ENCODE measurements around the gene CHCHD2. TPM values are rescaled to one million over a fixed set of nuclear protein-coding genes. Genes with fewer than 3 reads are reported as not detected.

The CHCHD2 gene
- total and polyA plus RNA-seq, 2 of the 13 experiments (the other 11 are each of a cell fraction or from before 2014, with no cell fraction given) = 330 to 572 TPM

GRCh38 chr7:56086761-56087160, 19.5 kb downstream of the CHCHD2 start:
- Histone ChIP-seq H3K36me3 (replicated peaks in 1 of 2; ENCODE audit: control insufficient read depth in 1 of 2, insufficient read depth in 2 of 2, low read length in 2 of 2) (0 out of 5 replicates have a peak, but pooled peaks cover 0 to 1% of the 10 kb centered on the region in 2 experiments), H2AFZ (ENCODE audit: low read length) (no peak overlapping the region), H3K9ac (ENCODE audit: insufficient read depth, low read depth, low read length) (no peak overlapping the region), H3K27ac (ENCODE audit: extremely low read length, insufficient read depth, low read length) (no peak overlapping the region), H3K4me1 (ENCODE audit: insufficient read depth, low read length) (no peaks in the 10 kb centered on the region), H3K4me3 (replicated peaks in 1 of 3; ENCODE audit: insufficient read depth in 1 of 3, low read depth in 2 of 3, low read length in 3 of 3) (no peak overlapping the region), H3K9me3 (ENCODE audit: low read length) (no peaks in the 10 kb centered on the region), H3K4me2 (ENCODE audit: low read depth, low read length) (no peak overlapping the region), H4K20me1 (ENCODE audit: insufficient read depth, low read length) (no peaks in the 10 kb centered on the region), H3K27me3 (ENCODE audit: control insufficient read depth in 1 of 2, insufficient read depth in 2 of 2, low read length in 2 of 2) (no peaks in the 10 kb centered on the region), H3K79me2 (ENCODE audit: insufficient read depth, low read length) (no peaks in the 10 kb centered on the region)
- ChIA-PET CTCF (ENCODE audit: low intra/inter-chr PET ratio, low total read pairs) (no interaction called here), POLR2A (no interaction called here)
- no peak for DNase-seq (ENCODE audit: low spot score)
- no peak for ATAC-seq
- no TSS peak for BruUV-seq (replicated peaks)
- TF ChIP-seq ZSCAN25 (CRISPR knock-in tag; IDR thresholded peaks at IDR 0.05) (no peak), ATAD3A (CRISPR knock-in tag; IDR thresholded peaks at IDR 0.05) (no peak), FUBP1 (CRISPR knock-in tag; IDR thresholded peaks at IDR 0.05; ENCODE audit: borderline replicate concordance) (no peak), NFYC (CRISPR knock-in tag; IDR thresholded peaks at IDR 0.05) (no peak), NFE2L1 (CRISPR knock-in tag; IDR thresholded peaks at IDR 0.05; ENCODE audit: borderline replicate concordance) (no peak), ZNF121 (CRISPR knock-in tag; IDR thresholded peaks at IDR 0.05) (no peak), ZNF333 (CRISPR knock-in tag; IDR thresholded peaks at IDR 0.05; ENCODE audit: borderline replicate concordance) (no peak), DNMT1 (CRISPR knock-in tag; IDR thresholded peaks at IDR 0.05) (no peak), HMGXB4 (CRISPR knock-in tag; IDR thresholded peaks at IDR 0.05; ENCODE audit: borderline replicate concordance in 1 of 2, low read depth in 1 of 2) (no peak), FIP1L1 (IDR thresholded peaks at IDR 0.05; ENCODE audit: borderline replicate concordance, insufficient read depth, low read depth, low read length) (no peak), NFIC (IDR thresholded peaks at IDR 0.05; ENCODE audit: low read length) (no peak), SRSF9 (IDR thresholded peaks at IDR 0.05; ENCODE audit: borderline replicate concordance, insufficient read depth, low read depth, low read length, poor library complexity, severe bottlenecking) (no peak)
- 99% methylated on average over 6 of the region's 7 CpGs for WGBS (ENCODE audit: low lambda C conversion rate)
- in situ Hi-C loops (cut with HindIII; ENCODE audit: extremely low pct_ligation_motif_present, low pct_unique_long_range_greater_than_20kb) (loop anchor here (25.0 kb wide), 1 partner anchor 324 kb away; no protein-coding TSS in a partner anchor), intact Hi-C loops (cut with micrococcal nuclease; ENCODE audit: unreplicated experiment) (no loop called here)
- no peak for FAIRE-seq

Data from HepG2 (cell line).